GM18502 (cell line): ENCODE data around the gene GPRASP3.
"Not testable (repeated sequence)": the region's sequence is repeated elsewhere in the genome, so short reads cannot be mapped to it uniquely, and the experiment has no call there.

Source experiments
- ATAC-seq: cut with Tn5 transposase; IDR thresholded peaks from one replicate; pipeline ENCODE4 v1.9.1; 2021; ENCODE audit warnings: mild to moderate bottlenecking; ENCODE audit not compliant: unreplicated experiment, poor library complexity

The GPRASP3 gene, protein sequence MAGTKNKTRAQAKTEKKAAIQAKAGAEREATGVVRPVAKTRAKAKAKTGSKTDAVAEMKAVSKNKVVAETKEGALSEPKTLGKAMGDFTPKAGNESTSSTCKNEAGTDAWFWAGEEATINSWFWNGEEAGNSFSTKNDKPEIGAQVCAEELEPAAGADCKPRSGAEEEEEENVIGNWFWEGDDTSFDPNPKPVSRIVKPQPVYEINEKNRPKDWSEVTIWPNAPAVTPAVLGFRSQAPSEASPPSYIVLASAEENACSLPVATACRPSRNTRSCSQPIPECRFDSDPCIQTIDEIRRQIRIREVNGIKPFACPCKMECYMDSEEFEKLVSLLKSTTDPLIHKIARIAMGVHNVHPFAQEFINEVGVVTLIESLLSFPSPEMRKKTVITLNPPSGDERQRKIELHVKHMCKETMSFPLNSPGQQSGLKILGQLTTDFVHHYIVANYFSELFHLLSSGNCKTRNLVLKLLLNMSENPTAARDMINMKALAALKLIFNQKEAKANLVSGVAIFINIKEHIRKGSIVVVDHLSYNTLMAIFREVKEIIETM

DNA sequence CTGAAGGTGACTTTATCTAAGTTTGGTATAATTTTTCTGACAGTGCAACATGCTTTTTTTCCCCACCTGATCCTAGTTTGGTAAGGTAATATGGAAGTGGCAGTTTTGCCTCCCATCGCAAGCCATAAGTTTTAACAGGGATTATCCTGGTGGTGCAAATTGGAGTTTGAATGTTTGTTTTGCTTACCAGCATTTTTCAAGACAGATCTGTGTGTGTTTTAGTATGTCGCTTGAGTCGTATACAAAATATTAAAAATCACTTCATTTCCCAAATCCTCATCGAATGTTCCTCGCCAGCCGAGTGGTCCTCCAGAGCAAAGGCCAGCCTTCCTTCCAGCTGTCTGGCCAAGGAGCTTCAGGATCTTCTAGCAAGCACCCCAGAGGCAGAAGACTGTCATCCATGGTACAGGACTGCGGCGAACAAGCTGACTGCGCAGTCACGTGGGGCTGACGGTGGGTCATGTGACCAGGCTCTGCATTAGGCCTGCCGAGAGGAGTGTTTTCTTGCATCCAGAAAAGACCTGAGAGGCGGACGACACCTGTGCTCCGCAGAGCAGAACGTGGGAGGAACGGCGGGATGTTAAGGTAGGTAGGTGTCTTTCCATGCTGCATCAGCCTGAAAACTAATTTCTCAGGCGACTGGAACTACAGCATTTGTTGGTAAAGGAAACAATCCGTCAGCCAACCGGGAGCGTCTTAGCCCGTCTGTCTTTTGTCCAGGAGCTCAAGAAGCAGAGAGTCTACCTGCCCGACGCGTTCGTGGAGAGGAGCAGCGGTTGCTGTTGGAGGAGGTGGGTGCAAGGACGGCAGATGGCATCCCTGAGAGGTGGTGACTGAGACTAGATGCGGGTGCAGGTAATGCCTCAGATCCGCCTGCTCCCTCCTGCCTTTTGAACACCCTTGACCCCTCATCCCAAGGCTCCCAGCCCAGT is at the start of gene GPRASP3:
Gene GPRASP3 (plus strand): TSS at position 507 of the 932 bp plus-strand sequence. CDS start 28,253 bp downstream, outside the sequence.
- peak; percentile 98 for ATAC-seq

DNA sequence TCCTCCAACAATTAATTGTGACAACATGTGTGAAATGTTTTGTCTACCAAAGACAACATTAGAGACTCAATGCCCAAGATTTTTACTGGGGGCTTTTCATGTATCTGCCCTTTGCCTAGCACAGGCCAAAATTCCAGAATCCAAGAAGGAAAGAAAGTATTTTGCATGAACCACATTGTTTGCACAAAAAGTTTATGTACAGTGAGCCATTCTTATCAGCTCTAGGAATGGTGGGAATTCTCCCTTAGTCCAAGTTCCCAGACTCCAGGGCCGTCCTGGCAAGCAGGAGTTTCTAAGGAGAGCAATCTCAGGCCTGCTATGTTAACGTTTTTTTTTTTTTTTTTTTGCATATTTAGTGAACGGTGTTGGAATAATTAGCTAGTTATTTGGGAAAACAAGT is 47.7 kb upstream of the GPRASP3 start:
- ATAC-seq: no peak

GRCh38 chrX:102677479-102677878 is 43.1 kb upstream of the GPRASP3 start:
- not testable (repeated sequence) for ATAC-seq

- no peak for ATAC-seq
Measured at GRCh38 chrX:102684772-102685520, 35.6 kb upstream of the GPRASP3 start.

DNA sequence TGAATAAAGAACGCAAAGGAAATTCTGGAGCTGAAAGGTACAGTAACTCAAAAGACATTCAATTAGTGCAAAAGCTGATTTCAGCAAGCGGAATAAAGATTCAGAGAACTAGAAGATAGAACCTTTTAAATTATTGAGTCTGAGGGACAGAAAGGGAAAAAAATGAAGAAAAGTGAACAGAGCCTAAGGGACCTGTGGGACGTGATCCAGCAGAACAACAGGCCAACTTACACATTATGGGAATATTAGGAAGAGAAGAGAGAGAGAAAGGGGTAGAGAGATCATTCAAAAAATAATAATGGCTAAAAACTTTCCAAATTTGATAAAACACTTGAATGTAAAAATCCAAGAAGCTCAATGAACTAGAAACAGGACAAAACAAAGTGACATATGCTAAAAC is 25.8 kb upstream of the GPRASP3 start:
- no peak for ATAC-seq

DNA sequence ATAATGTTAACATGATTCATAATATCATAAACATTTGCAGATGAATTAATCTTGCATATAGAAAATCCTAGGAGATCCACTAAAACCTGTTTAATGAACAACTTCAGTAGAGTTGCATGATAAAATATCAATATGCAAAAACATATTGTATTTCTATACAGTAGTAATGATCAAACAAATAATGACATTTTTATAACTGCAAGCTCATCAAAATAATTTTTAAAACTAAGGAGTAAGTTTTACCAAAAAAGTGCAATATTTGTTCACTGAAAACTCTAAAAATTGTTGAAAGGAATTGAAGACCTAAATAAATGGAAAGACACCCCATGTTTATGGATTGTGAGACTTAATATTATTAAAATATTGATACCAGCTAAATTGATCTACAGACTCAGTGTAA is 24.2 kb upstream of the GPRASP3 start:
- ATAC-seq: no peak

GRCh38 chrX:102697494-102697893 is 23.0 kb upstream of the GPRASP3 start:
- ATAC-seq: no peak

GRCh38 chrX:102708900-102709299 is 11.6 kb upstream of the GPRASP3 start:
- no peak for ATAC-seq

DNA sequence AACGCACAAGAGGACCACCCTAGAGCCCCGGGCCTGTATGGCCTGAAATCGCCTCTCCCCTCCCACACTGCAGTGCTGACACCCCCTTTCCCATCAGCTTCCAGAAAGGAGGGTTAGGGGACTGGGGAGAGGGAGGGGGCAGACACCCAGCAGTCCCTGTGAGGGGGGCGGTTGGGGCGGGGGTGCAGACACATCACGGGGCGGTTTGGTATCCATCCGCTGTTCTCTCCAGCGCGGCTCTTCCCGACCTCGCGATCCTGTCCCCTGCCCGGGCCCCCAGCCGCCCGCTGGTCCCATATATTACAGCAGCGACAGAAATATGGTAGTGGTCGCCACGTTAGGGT is 8.7 kb upstream of the GPRASP3 start:
- no peak for ATAC-seq

- peak; percentile 44 for ATAC-seq
Measured at GRCh38 chrX:102712216-102712966, 8.2 kb upstream of the GPRASP3 start, which contains the start of gene GPRASP2. TSS of gene GPRASP2 (plus strand) at chrX:102712448. CDS start at chrX:102714870, 2,422 bp downstream.

GRCh38 chrX:102712981-102713625 is 7.4 kb upstream of the GPRASP3 start:
- ATAC-seq: peak; percentile 66

DNA sequence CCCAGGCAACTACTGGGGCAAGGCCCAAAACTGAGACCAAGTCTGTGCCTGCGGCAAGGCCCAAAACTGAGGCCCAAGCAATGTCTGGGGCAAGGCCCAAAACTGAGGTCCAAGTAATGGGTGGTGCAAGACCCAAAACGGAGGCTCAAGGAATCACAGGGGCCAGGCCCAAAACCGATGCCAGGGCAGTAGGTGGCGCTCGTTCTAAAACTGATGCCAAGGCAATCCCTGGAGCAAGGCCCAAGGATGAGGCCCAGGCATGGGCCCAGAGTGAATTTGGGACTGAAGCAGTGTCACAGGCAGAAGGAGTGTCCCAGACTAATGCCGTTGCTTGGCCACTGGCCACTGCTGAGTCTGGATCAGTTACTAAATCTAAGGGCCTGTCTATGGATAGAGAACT is 5.5 kb upstream of the GPRASP3 start:
- ATAC-seq: no peak

GRCh38 chrX:102715967-102716366 is 4.6 kb upstream of the GPRASP3 start:
- no peak for ATAC-seq

DNA sequence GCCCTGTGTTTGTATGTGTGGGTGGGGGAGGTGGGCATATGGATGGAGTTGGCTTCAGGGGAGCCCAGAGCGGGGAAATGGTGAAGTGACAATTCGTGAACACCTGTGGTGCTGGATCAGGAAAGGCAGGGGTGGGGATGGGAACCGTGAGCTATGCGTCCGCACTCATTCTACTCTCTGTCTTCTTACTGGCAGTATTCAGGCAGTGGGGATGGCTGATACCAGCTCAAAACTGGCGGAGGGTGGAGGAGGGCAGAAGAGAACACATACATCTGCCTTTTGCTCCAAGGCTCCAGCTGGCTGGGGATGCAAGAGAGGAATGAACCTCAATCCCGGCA is 595 bp downstream of the GPRASP3 start:
- not testable (repeated sequence) for ATAC-seq

- no peak for ATAC-seq
Measured at GRCh38 chrX:102723456-102723855, 2.9 kb downstream of the GPRASP3 start.

DNA sequence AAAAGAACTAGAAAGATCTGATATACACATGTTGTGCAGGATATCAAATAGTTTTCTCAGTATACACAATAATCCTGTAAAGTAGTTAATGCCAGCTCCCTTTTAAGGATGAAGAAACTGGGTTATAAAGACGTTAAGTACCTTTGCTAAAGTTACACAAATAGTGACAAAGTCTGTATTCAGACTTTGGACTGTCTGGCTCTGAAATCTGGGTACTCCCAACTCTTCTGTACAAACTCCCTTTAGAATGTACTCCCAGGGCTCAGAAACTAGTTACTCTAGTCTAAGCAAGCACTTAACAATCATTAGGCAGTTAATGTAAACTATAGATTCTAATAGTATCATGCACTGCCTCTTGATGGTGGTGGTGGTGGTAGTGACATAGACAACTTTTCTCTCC is 7.2 kb downstream of the GPRASP3 start:
- ATAC-seq: no peak

GRCh38 chrX:102728646-102729045 is 8.1 kb downstream of the GPRASP3 start:
- ATAC-seq: no peak

DNA sequence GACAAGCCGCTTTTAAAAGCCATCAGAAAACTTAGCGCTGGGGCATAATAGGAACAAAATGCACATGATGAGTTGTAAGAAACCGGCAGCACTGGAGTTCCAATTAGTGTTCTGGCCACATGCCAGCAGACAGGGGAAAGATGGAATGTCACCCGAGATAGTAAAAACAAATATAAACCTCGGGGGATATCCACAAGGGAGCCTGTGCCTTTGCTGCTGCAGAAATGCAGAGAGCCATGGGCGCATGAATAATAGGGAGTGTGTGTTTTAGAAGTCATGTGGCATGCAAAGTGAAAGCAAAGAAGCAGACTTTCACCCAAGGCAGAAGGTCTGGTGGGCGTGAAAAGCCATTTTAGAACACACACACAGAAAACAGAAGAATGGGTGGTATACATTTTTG is 19.1 kb downstream of the GPRASP3 start:
- ATAC-seq: no peak

DNA sequence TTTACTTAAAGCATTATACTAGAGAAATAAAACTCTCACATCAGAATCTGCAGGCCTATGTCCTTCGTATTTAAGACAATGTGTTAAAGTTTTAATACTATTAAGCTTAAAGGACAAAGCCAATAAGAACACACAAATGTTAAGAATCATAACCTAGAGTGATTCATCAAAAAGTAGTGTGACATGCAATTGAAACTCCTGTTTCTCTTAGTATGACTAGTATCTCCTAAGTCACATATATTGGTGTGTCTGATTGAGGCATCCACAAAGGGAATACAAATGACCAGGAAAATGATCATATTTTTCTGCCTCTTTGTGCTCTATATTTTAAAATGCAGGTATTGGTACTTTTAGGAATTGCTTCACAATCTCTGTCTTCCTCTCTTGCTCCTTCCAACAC is 23.8 kb downstream of the GPRASP3 start:
- ATAC-seq: no peak
